Spinal cord (tissue), 10 donors: ENCODE data around the gene TPX2. TPM values are rescaled to one million over a fixed set of nuclear protein-coding genes. Genes with fewer than 3 reads are reported as not detected.
"Not testable (repeated sequence)": the region's sequence is repeated elsewhere in the genome, so short reads cannot be mapped to it uniquely, and the experiment has no call there.

Experiments
- DNase-seq, 6 donors: peaks; one replicate each; pipeline versions ENCODE4 v3.0.0 to v3.0.0-alpha.2; 2013 to 2015; ENCODE audit warnings: low spot score in 6 of 6, low read depth in 4 of 6
- H3K27ac ChIP-seq: one replicate; pipeline ENCODE4 v1.5.1; 2013; ENCODE audit warnings: low read depth, low read length, control low read depth
- H3K27me3 ChIP-seq: one replicate; pipeline ENCODE4 v1.6.1; 2013; ENCODE audit warnings: low read length; ENCODE audit not compliant: control insufficient read depth, insufficient read depth
- H3K36me3 ChIP-seq: one replicate; pipeline ENCODE4 v1.6.1; 2013; ENCODE audit warnings: low read length; ENCODE audit not compliant: control insufficient read depth, insufficient read depth
- H3K4me1 ChIP-seq: one replicate; pipeline ENCODE4 v1.6.1; 2013; ENCODE audit warnings: low read length; ENCODE audit not compliant: control insufficient read depth, insufficient read depth
- H3K4me3 ChIP-seq: one replicate; pipeline ENCODE4 v1.5.1; 2013; ENCODE audit warnings: low read depth, low read length, control low read depth
- H3K9me3 ChIP-seq: one replicate; pipeline ENCODE4 v1.6.1; 2013; ENCODE audit warnings: low read length; ENCODE audit not compliant: control insufficient read depth, insufficient read depth
- WGBS: methylation state at CpG from one replicate; pipeline ENCODE4 v1.1.5; 2013; ENCODE audit warnings: missing lambda C conversion rate; ENCODE audit not compliant: insufficient coverage; 5-methylcytosine and 5-hydroxymethylcytosine counted together
- polyA plus RNA-seq, 2 donors: library from polyadenylated mRNA; unstranded; fragments of 120-200 nt; gene quantifications; one replicate each; pipeline ENCODE4 v1.2.1, GENCODE V29; 2013; ENCODE audit not compliant: insufficient read length in 2 of 2
- total RNA-seq, 2 donors: library from RNA; depleted of rRNA in 1 of 2; stranded (reverse); fragments of 120-200 nt in 1 of 2; fragments of >200 nt in 1 of 2; gene quantifications; one replicate each; pipeline versions ENCODE4 v1.2.3 to v1.2.4, GENCODE V29; 2013 to 2014
- donor health status: healthy.

Gene TPX2
- total and polyA plus RNA-seq, 4 donors, result 14.4 to 31.8 (median 27.5) TPM

DNA sequence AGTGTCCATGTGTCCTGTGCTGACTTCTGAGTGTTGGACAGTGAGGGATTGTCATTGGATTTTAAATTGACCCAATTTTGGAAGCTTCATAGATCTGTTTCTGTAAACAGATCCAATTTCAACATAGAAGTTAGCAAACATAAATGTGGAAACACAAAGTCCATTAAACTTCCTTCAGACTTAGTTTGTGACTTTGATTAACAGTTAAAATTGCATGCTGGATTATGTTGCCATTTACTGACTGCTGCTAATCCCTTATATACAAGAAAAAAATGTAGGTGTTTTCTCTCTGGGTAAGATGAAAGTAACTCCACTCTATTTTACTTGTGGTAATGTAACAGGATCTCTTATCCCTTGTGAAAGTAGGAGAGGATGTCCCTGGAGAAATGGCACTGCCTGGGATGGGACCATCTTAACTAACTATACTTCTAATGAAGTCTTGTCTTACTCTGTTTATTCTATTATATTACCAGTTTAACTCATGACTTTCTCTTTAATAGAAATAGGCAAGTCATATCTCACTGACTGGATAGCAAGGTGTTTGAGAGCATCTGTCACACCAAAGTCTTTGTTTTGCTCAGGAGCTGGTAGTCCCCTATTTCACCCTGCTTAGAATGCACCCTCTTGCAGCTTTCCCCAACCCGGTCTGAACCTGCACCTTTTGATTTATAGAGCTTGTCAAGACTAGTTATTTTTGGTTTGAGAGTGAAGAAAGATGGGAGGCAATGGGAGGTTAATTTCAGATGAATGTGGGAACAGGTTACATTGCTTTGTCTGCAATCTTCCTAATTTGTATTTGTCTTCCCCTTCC lies 7.2 kb downstream of the TPX2 start:
- DNase-seq, result no peak
- Histone ChIP-seq H3K27me3 (no peaks in the 10 kb centered on the region), H3K27ac (no peak overlapping the region), H3K4me3 (no peak overlapping the region), H3K9me3 (no peaks in the 10 kb centered on the region), H3K36me3 (peaks cover 2% of the 10 kb centered on the region), H3K4me1 (peaks cover 2% of the 10 kb centered on the region)
- WGBS, result no CpG with 5 or more reads among the region's 1 CpG

DNA sequence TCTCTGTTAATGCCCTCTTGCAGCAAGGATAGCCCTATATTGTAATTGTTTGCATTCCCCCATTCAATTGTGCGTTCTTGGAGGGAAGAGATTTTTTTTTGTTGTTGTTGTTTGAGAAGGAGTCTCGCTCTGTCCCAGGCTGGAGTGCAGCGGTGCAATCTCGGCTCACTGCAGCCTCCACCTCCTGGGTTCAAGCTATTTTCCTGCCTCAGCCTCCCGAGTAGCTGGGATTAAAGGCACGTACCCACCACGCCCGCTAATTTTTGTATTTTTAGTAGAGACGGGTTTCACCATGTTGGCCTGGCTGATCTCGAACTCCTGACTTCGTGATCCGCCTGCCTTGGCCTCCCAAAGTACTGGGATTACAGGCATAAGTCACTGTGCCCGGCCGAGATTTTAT lies 7.9 kb downstream of the TPX2 start:
- not testable (repeated sequence) for H3K36me3 ChIP-seq, H3K4me1 ChIP-seq, H3K9me3 ChIP-seq, H3K4me3 ChIP-seq, H3K27ac ChIP-seq, H3K27me3 ChIP-seq, DNase-seq
- WGBS, result 100% methylated on average over 10 of the region's 14 CpGs

DNA sequence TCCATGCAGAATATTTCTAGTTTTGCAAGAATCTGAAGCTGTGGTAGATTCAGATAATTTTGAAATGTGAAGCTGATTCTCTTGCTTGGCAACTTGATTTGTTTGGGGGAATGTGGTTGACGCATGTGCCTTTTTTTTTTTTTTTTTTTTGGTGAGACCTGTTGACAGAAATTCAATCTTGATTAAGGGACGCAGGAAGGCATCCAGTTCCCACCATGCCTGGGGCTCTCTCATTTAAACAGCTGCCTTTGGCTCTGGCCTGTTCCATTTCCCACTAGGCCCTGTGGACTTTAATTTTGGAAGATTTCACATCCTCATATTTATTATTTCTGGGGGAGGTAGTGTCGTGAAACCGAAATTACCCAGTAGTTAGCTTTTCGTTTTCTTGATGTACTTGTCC lies 8.6 kb downstream of the TPX2 start:
- no peaks in the 10 kb centered on the region for H3K9me3 ChIP-seq
- peak in 1 of 6 donors; percentile 9 for DNase-seq
- WGBS, result no CpG with 5 or more reads among the region's 5 CpGs
- no peak overlapping the region for H3K27ac ChIP-seq
- H3K27me3 ChIP-seq, result no peaks in the 10 kb centered on the region
- H3K4me1 ChIP-seq, result no peaks in the 10 kb centered on the region
- no peak overlapping the region for H3K4me3 ChIP-seq
- H3K36me3 ChIP-seq, result peaks cover 2% of the 10 kb centered on the region

DNA sequence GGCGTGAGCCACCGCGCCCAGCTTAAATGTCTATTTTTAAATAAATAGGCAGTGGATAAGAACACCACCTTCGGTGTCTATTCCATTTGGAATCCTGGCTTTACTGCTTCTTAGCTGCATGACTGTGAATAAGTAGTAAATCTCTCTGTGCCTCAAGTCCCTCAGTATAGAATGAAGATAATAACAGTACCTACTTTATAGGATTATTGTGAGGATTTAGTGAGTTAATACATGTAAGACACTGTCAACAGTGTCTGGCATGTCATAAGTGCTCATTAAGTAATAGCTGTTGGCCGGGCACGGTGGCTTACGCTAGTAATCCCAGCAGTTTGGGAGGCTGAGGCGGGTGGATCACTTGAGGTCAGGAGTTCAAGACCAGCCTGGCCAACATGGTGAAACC lies 10.1 kb downstream of the TPX2 start:
- H3K36me3 ChIP-seq, result peaks cover 2% of the 10 kb centered on the region
- no peaks in the 10 kb centered on the region for H3K9me3 ChIP-seq
- H3K4me1 ChIP-seq, result no peaks in the 10 kb centered on the region
- H3K27ac ChIP-seq, result no peak overlapping the region
- no peak overlapping the region for H3K4me3 ChIP-seq
- H3K27me3 ChIP-seq, result no peaks in the 10 kb centered on the region
- no peak for DNase-seq
- WGBS, result 95% methylated on average over 4 of the region's 8 CpGs

DNA sequence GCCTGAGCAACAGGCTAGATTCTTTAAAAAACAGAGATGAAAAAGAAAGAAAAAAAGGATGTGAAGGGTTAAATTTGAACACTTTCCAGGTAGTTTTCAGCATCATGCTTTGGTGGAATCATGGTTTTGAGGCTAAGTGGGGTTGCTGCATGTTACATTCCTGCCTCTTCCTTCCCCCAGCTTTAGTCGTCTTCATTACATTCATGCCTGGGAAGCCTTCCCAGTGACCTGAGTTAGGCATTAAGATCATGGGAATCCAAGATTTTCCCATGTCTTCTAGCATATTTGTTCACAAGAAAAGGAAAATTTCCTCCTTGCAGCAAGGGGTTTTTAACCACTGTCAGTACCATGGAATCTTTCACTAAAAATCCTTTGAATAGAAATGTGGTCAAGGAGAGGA lies 12.0 kb downstream of the TPX2 start:
- Histone ChIP-seq H3K27ac (no peak overlapping the region), H3K27me3 (no peaks in the 10 kb centered on the region), H3K9me3 (no peaks in the 10 kb centered on the region), H3K4me1 (no peaks in the 10 kb centered on the region), H3K4me3 (no peak overlapping the region), H3K36me3 (no peaks in the 10 kb centered on the region)
- DNase-seq, result no peak
- 88% methylated on average over 1 of the region's 1 CpG for WGBS

DNA sequence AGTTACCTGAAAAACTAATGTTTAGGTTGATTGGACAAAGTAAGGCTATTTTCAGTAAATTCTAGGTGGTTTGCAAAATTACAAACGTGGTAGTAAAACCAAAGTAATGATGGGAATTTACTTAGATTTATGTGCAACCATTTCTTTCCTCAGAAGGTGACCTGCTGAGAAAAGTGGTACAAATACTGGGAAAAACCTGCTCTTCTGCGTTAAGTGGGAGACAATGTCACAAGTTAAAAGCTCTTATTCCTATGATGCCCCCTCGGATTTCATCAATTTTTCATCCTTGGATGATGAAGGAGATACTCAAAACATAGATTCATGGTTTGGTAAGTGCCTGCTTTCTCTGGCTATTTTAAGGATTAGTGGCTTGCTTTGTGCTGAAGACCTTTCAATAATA lies 18.2 kb downstream of the TPX2 start:
- H3K27ac ChIP-seq, result no peak overlapping the region
- no peaks in the 10 kb centered on the region for H3K4me1 ChIP-seq

DNA sequence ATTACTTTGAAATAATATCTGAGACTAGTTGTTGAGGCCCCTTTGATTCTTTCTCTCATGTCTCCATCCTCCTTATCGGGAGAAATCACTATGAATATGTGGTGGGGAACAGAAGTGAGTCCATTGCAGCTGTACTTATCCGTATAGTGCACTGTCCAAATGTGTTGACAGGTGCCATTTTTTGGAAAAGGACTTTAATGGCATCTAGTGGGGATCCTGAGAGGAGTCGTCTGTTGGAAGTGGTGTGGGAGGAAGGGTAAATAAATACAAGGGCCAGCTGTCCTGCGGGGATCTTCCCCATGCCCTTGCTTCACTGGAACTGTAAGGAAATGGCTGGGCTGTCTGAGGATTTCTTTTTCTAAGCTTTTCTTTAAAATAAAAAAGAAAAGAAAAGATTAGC lies 19.4 kb downstream of the TPX2 start:
- no peaks in the 10 kb centered on the region for H3K9me3 ChIP-seq
- H3K27me3 ChIP-seq, result no peaks in the 10 kb centered on the region
- DNase-seq, result no peak
- H3K27ac ChIP-seq, result no peak overlapping the region
- H3K36me3 ChIP-seq, result no peaks in the 10 kb centered on the region
- 79% methylated on average over 4 of the region's 4 CpGs for WGBS
- no peaks in the 10 kb centered on the region for H3K4me1 ChIP-seq
- H3K4me3 ChIP-seq, result no peak overlapping the region

More for the DNA sequence above, 18.2 kb downstream of the TPX2 start:
- 100% methylated on average over 1 of the region's 3 CpGs for WGBS
- Histone ChIP-seq H3K4me3 (no peak overlapping the region), H3K36me3 (no peaks in the 10 kb centered on the region), H3K9me3 (no peaks in the 10 kb centered on the region), H3K27me3 (no peaks in the 10 kb centered on the region)
- no peak for DNase-seq

DNA sequence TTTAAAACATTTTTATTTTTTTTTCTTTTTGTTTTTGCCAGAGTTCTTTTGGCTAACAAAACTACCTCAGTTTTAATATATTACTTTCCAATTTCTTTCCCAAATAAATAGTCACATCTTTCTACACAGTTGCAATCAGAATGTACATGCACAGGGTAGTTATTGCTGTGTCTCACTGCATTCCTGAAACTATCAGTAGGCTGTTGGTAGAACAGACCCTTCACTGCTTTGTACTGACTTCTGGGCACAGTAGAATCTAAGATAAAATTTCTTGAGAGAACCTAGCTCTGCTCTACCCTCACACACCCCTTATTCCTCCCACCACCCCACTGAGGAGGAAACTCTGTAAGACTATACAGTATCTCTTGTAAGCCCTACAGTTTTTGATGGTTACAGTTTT lies 19.9 kb downstream of the TPX2 start:
- Histone ChIP-seq H3K27me3 (no peaks in the 10 kb centered on the region), H3K4me1 (no peaks in the 10 kb centered on the region), H3K4me3 (no peak overlapping the region), H3K27ac (no peak overlapping the region), H3K9me3 (no peaks in the 10 kb centered on the region), H3K36me3 (no peaks in the 10 kb centered on the region)
- DNase-seq, result no peak

DNA sequence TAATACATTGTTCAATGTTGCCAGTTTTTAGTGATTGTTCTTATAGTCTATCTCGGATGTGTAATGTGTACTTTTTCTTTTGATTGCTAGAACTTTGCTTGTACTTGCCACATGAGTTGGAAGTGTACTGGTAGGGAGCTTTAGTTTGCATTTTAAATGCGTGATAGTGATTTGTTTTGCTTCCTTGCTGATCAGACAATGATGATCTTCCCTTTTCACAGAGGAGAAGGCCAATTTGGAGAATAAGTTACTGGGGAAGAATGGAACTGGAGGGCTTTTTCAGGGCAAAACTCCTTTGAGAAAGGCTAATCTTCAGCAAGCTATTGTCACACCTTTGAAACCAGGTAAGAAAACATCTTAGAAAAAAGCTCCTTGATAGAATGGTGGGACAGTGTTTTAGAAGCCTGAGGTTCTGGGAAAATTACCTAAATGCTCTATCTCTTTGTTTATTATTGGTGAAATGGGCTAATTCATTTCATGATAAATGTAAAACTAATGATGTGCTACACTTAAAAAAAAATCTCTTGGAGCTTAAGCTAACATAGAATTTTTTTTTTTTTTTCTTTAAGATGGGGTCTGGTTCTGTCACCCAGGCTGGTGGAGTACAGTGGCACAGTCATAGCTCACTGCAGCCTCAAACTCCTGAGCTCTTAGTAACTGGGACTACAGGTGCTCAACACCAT lies 20.9 kb downstream of the TPX2 start:
- DNase-seq, result no peak
- Histone ChIP-seq H3K4me3 (no peak overlapping the region), H3K4me1 (no peaks in the 10 kb centered on the region), H3K27me3 (no peaks in the 10 kb centered on the region), H3K27ac (no peak overlapping the region), H3K36me3 (no peaks in the 10 kb centered on the region), H3K9me3 (no peaks in the 10 kb centered on the region)
- 100% methylated on average over 1 of the region's 2 CpGs for WGBS
